HG02840 (cell line): ENCODE measurements around the gene ALG2.
"Not testable (repeated sequence)": the region's sequence is repeated elsewhere in the genome, so short reads cannot be mapped to it uniquely, and the experiment has no call there.

Experiments
- ATAC-seq: cut with Tn5 transposase; IDR thresholded peaks from one replicate; pipeline ENCODE4 v1.9.1; 2021; ENCODE audit warnings: mild to moderate bottlenecking, moderate library complexity, moderate number of reproducible peaks; ENCODE audit not compliant: unreplicated experiment, low FRiP score

Gene ALG2

GRCh38 chr9:99238331-99238730 lies 16.6 kb upstream of the ALG2 start:
- ATAC-seq, result no peak

- not testable (repeated sequence) for ATAC-seq
Observed at GRCh38 chr9:99237849-99238248, 16.1 kb upstream of the ALG2 start.

DNA sequence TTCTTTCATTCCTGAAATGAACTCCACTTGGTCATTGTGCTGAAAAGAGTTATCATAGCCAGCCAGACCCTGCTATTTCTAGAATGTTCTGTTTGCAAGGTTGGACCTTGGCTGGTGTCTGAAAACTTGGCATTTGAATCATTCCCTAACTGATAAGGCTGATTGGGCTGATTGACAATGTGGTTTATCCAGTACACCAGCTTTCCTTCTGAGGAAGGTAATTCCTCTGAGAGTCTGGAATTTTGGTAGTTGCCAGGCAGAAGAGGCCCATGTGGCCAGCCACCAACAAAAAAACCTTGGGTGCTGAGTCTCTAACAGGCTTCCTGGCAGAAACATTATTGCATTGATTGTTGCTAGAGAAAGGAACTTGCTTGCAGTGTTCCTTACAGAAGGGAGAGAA lies 15.6 kb upstream of the ALG2 start:
- no peak for ATAC-seq

DNA sequence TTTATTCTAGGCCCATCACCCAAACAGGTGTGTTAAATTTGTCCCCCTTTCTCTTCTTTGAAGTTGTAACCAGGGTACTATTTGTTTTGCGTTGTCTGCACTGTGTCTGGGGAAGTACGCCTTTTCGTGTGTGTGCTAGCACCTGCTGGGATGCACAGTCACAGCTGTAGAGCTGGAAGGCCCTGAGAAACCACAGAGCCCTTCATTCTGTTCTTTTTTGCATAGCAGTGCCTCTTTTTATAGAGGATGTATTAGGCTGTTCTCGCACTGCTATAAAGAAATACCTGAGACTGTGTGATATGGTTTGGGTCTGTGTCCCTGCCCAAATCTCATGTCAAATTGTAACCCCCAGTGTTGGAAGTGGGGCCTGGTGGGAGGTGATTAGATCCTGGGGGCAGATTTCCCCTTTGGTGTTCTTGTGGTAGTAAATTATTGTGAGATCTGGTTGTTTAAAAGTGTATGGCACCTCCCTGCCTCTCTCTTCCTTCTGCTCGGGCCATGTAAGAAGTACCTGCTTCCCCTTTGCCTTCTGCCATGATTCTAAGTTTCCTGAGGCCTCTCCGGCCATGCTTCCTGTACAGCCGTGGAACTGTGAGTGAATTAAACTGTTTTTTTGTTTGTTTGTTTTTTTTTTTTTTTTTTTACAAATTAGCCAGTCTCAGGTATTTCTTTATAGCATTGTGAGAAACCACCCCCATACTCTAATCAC lies 14.3 kb upstream of the ALG2 start:
- ATAC-seq, result peak; percentile 97

GRCh38 chr9:99235069-99235468 lies 13.3 kb upstream of the ALG2 start:
- no peak for ATAC-seq

DNA sequence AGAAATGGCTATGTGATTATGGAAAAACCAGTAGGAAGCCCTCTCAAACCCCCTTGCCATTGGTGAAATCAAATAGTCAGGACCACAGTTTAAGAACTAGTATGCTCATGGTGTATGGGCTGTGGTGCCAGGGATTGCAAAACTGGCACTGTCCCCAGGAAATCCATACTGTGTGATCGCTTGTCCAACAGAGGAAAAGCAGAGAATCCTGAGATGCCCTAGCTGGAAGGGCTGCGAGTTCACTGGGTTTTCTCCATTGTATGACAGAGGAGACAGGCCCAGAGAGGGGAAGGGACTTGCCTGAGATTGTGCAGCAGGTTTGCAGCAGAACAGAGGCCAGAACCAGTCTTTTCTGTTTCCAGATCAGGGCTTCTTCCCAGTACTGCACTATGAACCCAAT lies 12.9 kb upstream of the ALG2 start:
- ATAC-seq, result no peak

GRCh38 chr9:99231711-99232110 lies 10.0 kb upstream of the ALG2 start:
- ATAC-seq, result no peak

DNA sequence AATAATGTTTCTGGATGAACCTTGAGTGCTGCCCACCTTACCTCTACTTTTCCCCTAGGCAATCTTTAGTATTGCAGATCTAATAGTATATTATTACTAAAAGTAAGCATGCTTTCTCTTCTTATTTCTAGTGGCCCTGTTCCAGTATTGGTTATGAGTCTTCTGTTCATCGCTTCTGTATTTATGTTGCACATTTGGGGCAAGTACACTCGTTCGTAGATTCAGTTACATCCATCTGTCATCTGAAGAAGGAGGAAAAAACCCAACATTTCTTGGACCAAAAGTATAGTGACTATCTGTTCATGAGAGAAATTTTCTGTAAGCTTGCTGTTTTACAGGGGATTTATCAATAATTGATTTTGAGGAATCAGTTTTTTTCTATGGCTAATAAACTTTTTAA lies 8.5 kb upstream of the ALG2 start:
- ATAC-seq, result no peak

GRCh38 chr9:99226054-99226453 lies 4.3 kb upstream of the ALG2 start:
- ATAC-seq, result no peak

- no peak for ATAC-seq
Observed at GRCh38 chr9:99224445-99224844, 2.7 kb upstream of the ALG2 start.

DNA sequence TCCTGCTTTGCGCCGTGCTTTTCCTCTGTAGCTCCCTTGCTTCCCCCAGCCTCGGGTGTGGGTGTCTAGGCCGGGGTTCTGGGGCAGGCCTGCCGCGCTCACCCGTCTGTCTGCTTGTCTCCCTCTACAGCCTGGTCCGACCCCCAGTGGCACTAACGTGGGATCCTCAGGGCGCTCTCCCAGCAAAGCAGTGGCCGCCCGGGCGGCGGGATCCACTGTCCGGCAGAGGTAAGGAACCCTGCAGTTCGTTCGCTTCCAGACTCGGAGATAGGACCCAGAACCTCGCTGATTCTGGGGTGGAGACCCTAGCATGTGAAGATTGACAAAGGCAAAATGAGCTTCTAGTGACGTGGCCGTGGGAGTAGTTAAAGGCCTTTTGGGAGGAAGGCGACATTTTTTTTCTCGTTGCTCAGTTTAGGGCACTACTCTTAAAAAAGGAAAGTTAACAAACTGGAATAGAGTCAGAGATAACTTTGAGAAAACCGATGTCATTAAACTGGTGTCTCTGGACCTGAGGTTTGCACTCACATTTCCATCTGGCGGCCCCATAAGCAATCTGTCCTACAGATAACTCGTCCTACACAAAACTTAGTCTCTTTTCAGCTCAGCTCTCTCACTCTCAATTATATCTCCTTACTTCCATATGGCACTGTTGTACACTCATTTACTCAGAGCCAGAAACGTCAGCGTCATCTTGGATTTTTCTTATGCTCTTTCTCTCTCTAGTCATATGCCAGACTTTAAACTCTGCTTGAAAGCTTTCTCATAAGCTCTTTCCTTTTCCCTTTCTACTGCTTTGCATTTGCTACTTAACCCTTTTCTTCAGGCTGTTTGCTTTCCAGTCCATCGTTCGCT lies 901 bp upstream of the ALG2 start:
- peak; percentile 15 for ATAC-seq

DNA sequence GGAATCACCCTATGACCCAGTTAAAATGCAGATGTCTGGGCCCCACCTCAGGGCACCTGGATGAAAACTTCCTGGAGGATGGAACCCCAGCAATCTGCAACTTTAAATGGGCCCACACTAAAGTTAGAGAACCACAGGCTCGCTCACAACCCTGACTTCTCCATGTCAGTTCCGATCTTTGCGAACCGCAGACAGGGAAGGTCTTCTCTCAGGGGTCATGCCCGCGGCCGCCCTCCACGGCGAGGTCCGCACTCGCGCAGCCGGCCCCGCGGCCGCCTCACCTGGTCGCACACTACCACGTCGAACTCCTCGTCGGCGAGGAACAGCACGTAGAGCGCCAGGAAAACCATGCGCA lies 499 bp downstream of the ALG2 start:
- ATAC-seq, result peak; percentile 29

GRCh38 chr9:99220011-99220410 lies 1.7 kb downstream of the ALG2 start:
- ATAC-seq, result no peak

- no peak for ATAC-seq
Observed at GRCh38 chr9:99216073-99216472, 5.7 kb downstream of the ALG2 start.

DNA sequence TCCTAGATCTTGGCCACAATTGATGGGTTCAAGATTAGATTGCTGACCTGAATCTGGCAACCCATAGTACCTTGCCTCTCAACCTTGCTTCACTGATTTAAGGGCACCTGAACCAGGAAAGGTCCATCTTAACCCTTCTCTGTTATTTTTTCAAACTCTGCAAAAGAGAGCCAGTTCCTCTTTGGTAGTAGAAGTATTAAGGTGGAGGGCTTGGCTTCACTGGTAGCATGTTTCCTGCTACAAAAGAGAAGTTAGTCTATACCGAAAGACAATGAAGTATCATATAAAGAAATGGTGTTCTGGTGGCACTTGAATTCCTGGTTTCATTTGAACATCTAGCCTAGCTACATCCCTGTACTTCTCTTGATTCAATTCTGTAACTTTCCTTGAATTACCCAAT lies 8.5 kb downstream of the ALG2 start:
- no peak for ATAC-seq

DNA sequence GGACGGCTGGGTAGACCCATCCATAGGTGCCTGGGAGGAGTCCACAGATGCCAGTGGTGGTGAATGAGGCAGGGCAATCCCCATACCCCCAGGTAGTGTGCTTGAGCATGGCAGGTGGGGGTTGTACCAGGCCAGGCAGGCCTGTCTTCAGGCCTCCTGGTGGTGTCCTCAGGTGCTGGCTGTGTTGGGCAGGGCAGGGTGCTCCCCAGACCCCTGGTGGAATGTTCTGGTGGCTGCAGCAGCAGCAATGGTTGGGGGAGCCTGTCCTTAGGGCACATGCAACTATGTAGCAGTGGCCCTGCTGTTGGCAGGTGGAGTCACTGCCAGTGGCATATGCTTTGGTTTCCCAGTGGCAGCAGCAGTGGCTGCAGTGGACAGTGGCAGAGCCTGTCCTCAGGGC lies 10.0 kb downstream of the ALG2 start:
- ATAC-seq, result no peak

DNA sequence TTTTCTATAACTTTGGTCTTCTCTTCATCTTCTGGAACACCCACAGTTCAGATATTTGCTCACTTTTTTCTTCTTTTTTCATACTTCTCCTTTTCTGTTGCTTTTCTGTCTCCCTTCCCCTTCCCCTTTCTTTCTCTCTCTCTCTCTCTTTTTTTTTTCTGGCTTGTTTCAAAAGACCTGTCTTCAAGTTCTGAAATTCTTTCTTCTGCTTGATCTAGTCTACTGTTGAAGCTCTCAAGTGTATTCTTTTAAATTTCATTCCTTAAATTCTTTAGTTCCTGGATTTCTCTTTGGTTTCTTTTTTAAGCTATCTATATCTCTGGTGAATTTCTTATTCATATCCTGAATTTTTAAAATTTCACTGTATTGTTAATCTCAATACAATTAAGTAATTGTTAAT lies 11.2 kb downstream of the ALG2 start:
- ATAC-seq, result no peak

DNA sequence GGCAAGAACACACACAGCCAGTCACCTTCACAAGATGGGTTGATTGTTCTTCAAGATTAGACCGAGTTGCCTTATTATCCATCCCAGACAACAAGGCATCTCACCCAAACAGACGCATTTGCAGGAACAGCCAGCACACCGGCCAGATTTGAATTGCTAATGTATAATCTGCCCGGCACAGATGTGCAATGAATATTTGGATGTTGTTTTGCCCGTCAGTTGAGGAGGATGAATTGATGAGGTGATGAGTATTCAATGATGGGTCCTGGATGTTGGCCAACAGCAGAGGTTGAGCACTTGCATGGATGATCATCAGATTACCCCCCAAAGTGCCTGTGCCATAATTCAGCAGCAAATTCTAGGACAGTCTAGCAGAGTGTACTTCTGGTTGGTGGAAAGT lies 20.1 kb downstream of the ALG2 start:
- no peak for ATAC-seq

GRCh38 chr9:99199938-99200539 lies 21.7 kb downstream of the ALG2 start:
- ATAC-seq, result no peak

GRCh38 chr9:99197987-99198386 lies 23.8 kb downstream of the ALG2 start:
- ATAC-seq, result no peak

- no peak for ATAC-seq
Observed at GRCh38 chr9:99197124-99197630, 24.6 kb downstream of the ALG2 start.
